NK-92 (cell line): ENCODE data around the gene ABCA3.

Experiments used
- DNase-seq: peaks from one replicate; lab custom pipeline; 2025; ENCODE audit not compliant: unreplicated experiment; lab: John Stamatoyannopoulos, UW

ABCA3 gene

DNA sequence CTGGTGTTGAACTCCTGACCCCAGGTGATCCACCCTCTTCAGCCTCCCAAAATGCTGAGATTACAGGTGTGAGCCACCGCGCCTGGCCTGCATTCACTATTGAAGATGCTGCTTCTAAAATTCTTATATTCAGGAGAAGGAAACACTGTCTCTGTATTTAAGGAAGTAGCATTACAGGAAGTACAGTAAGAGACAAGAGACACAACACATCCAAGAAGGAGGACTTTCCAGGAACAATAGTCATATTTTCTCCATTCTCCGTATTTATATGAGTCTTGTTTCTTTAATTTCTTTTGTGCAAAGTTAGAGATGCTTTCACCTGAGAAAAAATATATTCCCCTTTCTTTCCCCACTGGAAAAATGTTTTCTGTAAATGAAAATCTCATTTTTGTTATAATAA, 18.3 kb upstream of the ABCA3 start:
- no peak for DNase-seq

DNA sequence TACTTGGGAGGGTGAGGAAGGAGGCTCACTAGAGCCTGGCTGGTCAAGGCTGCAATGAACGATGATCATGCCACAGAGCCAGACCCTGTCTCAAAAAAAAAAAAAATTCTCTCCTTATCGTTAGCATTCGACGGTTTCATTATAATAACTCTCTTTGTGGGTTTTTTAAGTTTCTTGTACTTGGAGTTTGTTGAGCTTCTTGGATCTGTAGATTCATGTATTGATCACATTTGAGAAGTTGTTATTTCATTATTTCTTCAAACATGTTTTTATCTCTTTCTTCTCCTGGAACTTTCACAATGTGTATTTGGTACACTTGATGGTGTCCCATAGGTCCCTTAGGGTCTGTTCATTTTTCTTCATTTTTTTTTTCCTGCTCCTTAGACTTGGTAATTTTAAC, 16.8 kb upstream of the ABCA3 start:
- DNase-seq: no peak

DNA sequence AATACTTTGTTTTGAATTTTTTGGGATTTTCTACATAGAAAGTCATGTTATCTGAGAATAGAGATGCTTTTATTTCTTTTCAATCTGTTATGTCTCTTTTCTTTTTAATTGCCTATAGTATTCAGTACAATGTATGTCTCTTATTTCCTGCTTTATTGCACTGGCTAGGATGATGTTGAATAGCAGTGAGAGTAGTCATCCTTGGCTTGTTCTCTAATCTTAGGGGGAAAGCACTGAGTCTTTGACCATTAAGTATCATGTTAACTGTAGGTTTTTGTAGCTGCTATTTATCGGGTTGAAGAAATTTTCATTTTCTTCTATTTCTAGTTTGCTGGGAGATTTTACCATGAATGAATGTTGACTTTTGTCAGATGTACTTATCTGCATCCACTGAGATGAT, 10.0 kb upstream of the ABCA3 start:
- no peak for DNase-seq

DNA sequence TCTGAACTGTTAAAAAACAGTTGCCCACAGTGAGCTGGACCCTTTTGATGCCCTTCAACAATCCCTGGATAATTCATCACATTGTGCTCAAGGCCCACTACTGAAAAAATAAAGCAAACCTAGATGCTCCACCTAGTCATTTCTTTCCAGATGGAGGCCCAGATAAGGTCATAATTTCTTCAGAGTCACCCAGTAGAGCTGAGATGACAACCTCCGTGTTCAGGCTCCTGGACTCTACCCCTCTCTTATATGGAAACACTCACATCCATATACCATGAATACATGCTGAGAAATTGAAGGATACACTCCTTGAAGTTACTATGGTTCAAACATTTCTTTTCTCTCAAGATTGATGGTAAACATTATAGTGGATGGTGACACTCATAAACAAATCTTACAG, 2.7 kb upstream of the ABCA3 start:
- DNase-seq: no peak

DNA sequence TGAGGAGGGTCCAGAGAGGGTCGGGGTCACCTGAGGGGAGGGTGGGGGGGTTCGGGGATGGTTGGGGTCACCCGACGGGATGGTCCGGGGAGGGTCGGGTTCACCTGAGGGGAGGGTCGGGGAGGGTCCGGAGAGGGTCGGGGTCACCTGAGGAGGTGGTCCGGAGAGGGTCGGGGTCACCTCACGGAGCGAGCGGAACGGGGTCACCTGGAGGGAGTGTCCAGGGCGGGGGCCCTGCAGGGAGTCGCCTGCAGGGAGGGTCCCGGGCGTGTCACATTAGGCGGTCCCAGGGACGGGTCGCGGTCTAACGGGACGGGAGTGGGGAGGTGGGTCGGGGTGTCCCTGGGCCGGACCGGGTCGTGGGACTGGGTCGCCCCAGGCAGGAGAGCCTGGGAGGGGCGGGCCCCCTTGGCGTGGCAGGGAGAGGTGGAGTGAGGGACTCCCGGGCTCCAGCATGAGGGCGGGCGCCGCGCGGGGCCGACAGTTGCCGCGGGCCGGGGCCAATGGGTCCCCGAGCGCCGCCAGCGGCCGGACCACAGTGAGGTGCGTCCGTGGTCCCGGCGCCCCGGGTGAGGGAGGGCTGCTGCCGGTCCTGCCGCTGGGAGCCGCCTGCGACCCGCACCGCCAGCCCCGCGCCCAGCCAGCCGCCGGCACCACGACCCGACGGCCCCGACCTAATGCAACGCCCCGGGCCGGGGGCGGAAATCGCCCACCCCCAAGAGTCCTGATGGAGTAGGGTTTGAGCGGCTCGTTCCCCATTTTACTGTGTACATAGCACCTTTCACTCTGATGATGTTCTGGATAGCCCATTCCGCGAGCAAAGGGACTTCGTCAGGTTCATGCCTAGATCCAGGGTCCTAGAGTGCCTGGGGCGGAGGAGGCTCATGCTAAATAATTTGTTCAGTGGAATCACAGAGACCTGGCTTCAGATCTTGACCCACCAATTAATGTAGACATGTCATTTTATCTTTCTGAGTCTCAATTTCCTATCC, 1.2 kb upstream of the ABCA3 start:
- no peak for DNase-seq

DNA sequence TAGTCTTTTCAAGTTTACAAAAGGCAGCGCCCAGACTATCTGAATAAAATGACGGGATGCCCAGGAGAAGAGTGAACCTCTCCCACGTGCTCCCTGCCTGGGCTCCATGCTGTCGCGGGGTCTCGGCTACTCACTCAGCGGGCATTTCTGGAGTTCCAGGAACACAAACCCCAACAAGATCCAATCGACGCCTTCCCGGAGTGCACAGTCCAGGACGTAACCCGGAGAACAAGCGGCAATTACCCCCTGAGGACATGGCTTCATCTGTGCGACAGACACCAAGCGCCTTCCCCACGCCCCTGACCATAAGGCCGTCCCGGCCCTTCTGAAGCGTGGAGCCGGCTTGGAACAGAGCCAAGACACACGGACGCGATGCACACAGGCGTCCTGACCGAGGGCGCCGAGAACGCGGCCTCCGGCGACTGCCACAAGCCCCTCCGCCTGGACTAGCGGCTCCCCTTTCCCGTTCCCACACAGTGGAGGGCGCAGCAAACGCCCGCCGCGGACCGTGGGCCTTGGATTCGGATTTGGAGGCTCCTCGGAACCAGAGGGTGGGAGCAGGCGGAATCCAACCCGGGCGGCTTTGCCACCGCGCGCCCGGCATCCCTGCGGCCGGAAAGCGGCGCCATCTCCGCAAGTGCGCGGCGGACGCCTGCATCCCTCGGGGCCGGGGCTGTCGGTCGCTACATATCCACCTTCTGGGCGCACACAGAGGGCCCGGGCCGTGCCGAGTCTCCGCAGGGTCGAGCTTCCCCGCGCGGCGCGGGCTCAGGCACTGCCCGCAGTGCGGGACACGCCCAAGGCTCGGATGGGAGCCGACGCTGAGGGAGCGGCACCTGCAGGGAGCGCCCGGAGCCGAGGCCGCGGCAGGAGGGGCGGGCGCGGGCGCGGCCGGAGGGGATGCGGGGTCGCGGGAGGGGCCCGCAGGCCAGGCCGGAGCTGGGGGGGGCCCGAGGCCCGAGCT, 725 bp downstream of the ABCA3 start:
- DNase-seq: no peak

DNA sequence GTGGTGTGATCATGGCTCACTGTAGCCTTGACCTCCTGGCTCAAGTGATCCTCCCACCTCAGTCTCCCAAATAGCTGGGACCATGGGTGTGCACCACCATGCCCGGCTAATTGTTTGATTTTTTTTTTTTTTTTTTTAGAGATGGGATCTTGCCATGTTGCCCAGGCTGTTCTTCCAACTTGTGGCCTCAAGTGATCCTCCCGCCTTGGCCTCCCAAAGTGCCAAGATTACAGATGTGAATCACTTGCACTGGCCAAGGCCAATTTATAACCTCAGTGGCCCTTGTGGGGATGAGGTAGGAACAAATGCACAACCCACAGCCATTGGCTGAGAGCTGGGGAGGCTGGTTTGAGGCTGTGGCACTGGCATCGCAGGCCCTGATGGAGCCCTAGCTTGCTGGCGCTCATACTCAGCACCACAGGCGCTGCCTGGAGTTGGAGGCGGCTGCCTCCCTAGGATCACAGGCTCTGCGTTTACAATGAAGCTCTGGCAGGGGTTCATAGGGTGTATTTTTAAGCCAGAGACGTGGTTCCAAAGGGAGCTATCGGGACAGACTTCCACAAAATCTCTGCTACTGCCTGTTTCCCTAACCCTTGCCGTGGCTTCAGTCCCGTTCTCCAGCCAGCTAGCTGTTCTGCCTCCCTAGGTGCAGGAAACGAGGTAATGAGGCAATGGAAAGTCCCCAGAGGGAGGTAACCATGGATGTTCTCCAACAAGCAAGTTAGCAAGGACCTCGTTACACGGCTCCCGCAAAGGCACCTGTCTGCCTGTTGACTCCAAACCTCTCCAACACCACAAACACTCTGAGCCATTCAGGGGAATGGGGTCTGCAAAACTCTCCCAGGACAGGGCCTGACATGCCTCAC, 2.9 kb downstream of the ABCA3 start:
- no peak for DNase-seq

DNA sequence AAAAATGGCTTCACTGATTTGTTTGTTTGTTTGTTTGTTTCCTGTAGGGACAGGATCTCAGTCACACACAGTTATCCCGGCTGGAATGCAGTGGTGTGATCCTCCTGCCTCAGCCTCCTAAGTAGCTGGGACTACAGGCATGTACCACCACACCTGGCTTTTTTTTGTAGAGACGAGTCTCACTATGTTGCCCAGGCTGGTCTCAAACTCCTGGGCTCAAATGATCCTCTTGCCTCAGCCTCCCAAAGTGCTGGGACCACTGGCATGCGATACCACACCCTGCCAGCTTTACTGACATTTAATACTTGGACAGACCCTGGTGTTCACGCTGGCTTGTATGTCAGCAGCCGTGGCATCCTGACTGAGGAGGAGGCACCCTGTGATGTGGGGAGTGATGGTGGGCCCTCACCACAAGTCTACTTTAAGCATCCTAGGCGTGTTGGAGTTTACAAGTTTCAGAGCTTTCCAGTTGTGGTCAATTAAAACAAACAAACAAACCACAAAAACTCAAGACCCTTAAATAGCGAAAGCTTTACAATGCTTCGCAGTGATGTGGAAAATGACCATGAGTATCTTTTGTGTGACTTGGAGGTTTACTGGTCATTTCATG, 5.1 kb downstream of the ABCA3 start:
- DNase-seq: no peak

DNA sequence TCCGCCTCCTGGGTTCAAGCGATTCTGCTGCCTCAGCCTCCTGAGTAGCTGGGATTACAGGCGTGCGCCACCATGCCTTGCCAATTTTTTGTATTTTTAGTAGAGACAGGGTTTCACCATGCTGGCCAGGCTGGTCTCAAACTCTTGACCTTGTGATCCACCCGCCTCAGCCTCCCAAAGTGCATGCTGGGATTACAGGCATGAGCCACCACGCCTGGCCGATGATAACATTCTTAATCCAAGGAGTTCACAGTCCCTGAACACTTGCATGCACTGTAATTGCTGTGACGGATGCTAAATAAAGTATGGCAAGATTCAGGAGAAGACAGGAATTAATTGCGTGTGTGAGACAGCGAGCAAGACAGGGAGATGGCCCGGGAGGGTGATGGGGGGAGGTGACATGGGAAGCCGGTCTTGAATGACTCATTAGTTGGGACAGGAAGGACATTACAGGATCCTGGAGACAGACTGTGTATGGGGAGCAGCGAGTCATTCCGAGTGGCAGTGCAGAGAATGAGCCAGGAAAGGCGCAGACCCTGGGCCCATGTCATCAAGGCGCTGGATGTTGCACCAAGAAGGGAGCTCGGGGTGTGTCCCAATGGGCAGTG, 6.7 kb downstream of the ABCA3 start:
- DNase-seq: no peak

DNA sequence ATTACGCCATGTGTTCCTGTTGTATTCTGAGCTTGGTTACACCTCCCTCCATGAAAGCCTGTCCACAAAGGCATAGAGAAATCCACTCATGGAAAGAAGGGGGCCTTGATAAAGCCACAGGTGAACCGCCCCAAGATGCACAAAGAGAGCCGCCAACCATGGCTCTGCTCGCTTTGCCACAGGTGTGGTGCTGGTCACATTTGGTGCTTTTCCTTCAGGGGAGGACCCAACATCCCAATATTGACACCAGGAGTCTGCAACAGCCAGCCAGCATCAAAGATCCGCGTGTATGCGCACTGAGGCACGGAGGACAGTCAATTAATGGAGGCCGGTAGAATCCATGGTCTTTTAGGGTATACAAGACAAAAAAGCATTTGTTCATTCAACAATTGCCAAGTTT, 7.3 kb downstream of the ABCA3 start:
- DNase-seq: no peak

DNA sequence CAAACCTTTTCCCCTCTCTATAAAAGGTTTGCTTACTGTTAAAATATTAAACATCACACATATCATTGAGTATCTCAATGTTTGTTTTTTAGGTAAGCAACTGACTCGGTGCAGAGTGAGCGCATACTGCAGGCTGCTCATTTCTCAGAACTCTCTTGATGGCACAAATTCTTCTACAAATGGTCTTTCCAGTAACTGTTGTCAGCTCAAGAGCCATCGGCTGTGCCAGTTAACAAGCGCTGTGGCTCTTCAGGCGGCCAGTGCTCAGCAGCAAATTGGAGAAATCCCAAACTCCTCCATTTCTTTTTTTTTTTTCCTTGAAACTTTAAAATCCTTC, 8.6 kb downstream of the ABCA3 start:
- no peak for DNase-seq

DNA sequence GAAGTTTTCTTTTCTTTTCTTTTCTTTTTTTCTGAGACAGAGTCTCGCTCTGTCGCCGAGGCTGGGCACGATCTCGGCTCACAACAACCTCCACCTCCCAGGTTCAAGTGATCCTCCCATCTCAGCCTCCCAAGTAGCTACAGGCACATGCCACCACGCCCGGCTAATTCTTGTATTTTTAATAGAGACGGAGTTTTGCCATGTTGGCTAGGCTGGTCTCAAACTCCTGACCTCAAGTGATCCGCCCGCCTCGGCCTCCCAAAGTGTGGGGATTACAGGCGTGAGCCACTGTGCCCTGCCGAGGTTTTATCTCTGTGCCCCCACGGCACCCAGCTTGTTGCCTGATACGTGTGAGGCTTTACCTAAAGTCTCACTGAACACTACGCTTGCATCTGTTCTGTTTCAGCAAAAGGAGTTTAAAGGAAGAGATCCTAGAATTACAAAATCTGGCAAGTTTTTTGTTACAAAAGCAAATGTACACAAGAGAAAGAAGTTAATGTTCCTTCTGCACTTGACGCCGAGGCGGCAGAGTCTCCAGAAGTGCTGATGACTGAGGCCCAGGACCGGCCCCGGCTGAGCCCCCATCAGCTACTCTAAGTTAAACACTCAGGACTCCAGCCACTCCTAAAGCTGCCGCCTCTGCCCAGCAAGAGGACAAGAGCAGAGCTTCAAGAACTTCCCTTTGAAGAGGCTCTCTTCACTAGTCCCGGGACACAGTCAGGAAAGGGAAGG, 9.2 kb downstream of the ABCA3 start:
- DNase-seq: no peak

DNA sequence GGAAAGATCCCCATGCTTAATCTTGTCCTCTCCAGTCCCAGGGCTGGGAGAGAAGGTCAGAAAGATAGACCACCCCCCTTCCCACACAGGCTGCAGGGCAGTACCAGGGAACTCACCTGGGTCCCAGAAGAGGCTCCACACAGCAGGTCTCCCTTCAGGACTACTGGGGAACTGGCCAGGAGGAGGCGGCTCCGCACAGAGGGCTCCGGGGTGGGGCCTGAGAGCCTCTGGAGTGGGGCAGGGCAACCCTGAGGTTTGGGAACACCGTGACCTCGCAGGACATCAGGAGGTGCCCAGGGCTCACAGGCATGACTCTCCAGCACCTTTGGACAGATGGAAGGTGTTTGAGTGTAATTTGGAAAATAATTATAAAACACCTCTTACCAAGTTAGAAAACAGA, 11.0 kb downstream of the ABCA3 start:
- no peak for DNase-seq

DNA sequence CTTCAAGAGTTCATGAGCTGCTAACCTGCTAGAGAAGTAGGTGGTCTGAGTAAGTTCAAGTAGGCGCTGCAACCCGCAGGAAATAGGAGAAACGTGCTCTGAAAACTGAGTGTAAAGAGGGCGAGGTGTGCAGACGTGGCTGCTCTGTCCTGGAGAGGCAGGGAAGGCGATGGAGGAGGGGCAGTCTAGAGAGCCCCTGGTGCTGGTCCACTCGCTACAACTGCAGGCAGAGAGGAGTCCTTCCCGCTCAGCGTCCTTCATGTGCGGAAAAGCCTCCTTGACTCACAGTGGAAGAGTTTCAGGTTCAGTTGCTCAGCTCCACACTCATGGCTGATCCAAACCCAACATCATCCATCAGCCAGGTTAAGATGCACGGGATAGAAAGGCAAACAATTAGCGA, 12.1 kb downstream of the ABCA3 start:
- no peak for DNase-seq

DNA sequence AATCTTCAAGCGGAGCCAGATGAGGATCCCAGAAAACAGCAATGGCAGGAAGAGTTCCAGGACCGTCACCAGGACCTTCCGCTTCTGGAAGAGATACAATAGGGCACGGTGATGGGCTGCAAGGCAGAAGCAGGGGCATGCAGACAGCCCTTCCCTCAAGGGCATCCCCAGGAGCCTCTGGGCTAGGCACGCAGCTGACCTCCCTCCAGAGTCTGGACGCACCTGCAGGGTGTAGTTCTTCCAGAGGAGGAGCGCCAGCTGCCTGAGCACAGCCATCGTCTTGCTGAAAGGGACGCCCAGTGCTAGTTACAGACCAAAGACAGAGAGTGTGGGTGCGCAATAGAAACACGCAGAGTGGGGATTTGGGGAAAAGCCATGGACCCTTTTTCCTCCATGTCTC, 14.3 kb downstream of the ABCA3 start:
- DNase-seq: no peak

DNA sequence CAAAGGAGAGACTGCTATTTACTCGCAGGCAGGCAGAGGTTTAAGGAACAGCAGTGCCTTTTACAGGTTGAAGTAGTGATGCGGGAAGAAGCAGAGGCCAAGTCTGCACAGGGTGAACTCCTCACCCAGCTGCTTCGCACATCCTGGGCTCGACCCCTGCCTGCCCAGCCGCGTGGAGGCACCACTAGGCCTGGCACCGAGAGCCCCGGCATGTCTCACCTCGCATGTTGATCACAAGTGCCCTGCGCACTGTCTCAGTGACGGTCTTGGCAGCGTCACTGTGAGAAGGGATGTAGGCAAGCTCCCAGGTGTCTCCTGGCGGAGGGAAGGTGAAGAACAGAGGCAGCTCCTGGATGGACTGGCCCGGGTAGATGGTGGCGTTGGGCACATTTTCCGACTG, 14.7 kb downstream of the ABCA3 start:
- no peak for DNase-seq

DNA sequence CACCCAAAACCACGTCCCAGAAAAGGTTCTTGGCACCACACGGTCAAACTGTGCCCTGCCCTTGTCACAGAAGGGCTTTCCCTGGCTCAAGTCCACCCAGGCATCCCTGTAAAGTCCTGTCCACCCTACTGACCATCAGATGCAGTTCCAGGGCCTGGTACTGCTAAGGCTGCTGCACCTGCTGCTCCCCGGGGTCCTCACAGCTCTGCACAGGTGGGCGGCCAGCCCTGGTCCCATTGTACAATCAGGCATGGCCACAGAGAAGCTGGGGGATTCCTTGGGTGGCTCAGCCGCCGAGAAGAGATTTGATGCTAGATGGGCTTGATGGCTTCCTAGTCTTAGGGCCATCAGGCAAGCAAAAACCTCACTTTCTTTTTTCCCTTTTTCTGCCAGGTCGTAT, 15.3 kb downstream of the ABCA3 start:
- no peak for DNase-seq

DNA sequence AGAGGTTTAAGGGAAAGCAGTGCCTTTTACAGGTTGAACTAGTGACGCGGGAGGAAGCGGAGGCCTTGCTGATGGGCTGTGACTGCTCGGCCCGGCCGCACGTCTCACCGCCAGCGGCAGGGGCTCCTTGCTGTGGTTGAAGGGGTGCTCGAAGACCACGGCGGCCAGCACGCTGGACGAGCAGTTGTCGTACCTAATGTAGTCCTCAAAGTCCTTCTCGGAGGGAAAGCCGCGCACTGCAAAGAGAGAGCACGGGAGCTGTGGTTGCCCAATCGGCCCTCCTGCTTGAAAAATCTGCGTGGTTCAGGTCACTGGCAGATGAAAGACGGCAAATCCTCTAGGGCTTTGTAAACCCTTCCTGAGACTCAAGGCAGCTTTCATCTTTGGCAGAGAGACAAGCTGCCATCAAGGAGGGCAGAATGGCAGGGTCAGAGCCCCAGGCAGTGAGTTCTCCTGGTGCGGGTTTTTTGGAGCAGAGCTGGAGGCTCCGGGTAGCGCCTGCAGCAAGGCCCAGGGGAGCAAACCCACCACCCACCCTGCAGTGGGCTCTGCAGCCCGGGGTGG, 16.1 kb downstream of the ABCA3 start:
- DNase-seq: no peak

DNA sequence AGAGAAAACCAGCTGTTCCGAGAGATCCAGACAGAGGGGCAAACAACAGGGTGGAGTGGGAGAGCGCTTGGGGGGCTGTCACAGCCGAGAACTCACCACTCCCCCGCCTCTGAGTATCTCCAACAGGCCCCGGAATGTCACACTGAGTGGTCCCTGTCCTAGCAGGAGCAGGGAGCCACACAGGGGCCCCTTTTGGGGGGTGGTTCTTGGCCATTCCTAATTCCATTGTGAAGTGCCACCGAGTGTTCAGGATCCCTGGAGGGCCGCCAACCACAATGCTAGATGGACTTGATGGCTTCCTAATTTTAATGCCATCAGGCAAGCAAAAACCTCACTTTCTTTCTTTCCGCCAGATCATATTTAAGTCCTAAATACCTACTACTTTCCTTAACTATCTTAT, 16.8 kb downstream of the ABCA3 start:
- no peak for DNase-seq
